Measurements from ENCODE around the gene C22orf15.

The C22orf15 gene

GRCh38 chr22:23803001-23803819 lies 40.4 kb downstream of the C22orf15 start:
- no peak overlapping the region for H3K4me3 ChIP-seq (replicated peaks; ENCODE audit: low read depth, low read length)
- no peak for DNase-seq (ENCODE audit: extremely low read depth, low read depth)
- no peak for TF ChIP-seq CTCF (IDR thresholded peaks at IDR 0.05; ENCODE audit: low read depth, low read length, missing control alignments)

- DNase-seq (ENCODE audit: extremely low read depth, low read depth): no peak
- no peak for TF ChIP-seq CTCF (IDR thresholded peaks at IDR 0.05; ENCODE audit: low read depth, low read length, missing control alignments)
- H3K4me3 ChIP-seq (replicated peaks; ENCODE audit: low read depth, low read length): no peak overlapping the region
These were observed 42.0 kb downstream of the C22orf15 start for GRCh38 chr22:23804781-23805291.

GRCh38 chr22:23806837-23807236 lies 44.0 kb downstream of the C22orf15 start:
- no peak for TF ChIP-seq CTCF (IDR thresholded peaks at IDR 0.05; ENCODE audit: low read depth, low read length, missing control alignments)

GRCh38 chr22:23812378-23812777 lies 49.6 kb downstream of the C22orf15 start:
- TF ChIP-seq CTCF (IDR thresholded peaks at IDR 0.05; ENCODE audit: low read depth, low read length, missing control alignments): no peak
- DNase-seq (ENCODE audit: extremely low read depth, low read depth): no peak
- H3K4me3 ChIP-seq (replicated peaks; ENCODE audit: low read depth, low read length): no peak overlapping the region

More at GRCh38 chr22:23806837-23807236, 44.0 kb downstream of the C22orf15 start:
- H3K4me3 ChIP-seq (replicated peaks; ENCODE audit: low read depth, low read length): no peak overlapping the region
- DNase-seq (ENCODE audit: extremely low read depth, low read depth): no peak

Data from HFF-Myc (cell line).